ENCODE results near the gene IL1RAP. TPM values are rescaled to one million over a fixed set of nuclear protein-coding genes. Genes with fewer than 3 reads are reported as not detected.

IL1RAP gene
- polyA plus RNA-seq, 4 donors = 0.45 to 11.2 (median 1.1) TPM

DNA sequence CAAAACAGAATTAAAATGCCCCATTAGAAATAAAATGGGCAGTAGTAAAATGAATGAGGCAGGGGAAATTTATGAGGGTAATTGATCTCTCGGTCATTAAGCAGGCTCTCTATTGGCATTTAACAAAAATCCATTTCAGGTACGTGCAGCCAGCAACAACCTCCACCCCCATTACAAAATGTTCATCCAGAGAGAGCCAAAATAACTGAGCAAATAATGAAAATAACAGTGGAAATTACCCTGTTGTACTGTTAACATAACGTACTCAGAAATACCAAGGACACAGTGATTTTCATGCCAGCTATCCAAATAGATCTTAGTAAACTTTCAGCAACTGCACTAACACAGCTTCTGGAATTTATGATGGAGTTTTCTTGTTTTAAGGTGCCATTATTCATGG lies 127.7 kb downstream of the IL1RAP start:
- Histone ChIP-seq H3K4me1 (ENCODE audit: control insufficient read depth in 3 of 3, insufficient read depth in 2 of 3, low read depth in 1 of 3, low read length in 2 of 3) (no peaks in the 10 kb centered on the region), H3K27me3 (ENCODE audit: control insufficient read depth in 3 of 3, insufficient read depth in 3 of 3, low read length in 3 of 3) (no peaks in the 10 kb centered on the region), H3K27ac (ENCODE audit: low read depth in 1 of 3, low read length in 2 of 3) (no peak overlapping the region), H3K4me3 (ENCODE audit: low read depth in 1 of 3, low read length in 3 of 3) (no peak overlapping the region), H3K9me3 (ENCODE audit: control insufficient read depth in 2 of 2, insufficient read depth in 1 of 2, low read depth in 1 of 2, low read length in 1 of 2) (no peaks in the 10 kb centered on the region), H3K36me3 (ENCODE audit: control insufficient read depth in 3 of 3, insufficient read depth in 2 of 3, low read depth in 1 of 3, low read length in 3 of 3) (no peaks in the 10 kb centered on the region)
- WGBS, 3 donors = 82 to 92% (median 85%) methylated on average over 3 of the region's 3 CpGs
- DNase-seq (no peak), FAIRE-seq (no peak)

DNA sequence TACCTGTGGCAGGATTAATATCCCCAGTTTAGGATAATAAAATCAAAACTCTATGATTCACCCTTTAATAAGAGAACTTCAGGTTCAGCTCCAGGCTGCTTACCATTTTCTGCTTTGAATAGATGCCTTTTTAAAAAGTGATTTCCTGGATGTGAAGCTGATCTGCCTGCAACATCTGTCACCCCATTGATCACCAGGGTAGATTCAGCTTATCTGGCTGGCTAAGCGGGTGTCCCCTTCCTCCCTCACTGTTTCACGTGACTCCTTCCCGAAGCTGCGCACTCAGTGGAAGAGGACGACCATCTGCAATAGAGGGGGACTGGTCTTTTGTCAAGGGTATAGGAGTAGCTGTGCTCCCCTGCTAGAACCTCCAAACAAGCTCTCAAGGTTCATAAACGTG lies 128.1 kb downstream of the IL1RAP start:
- Histone ChIP-seq H3K9me3 (ENCODE audit: control insufficient read depth in 2 of 2, insufficient read depth in 1 of 2, low read depth in 1 of 2, low read length in 1 of 2) (no peaks in the 10 kb centered on the region), H3K36me3 (ENCODE audit: control insufficient read depth in 3 of 3, insufficient read depth in 2 of 3, low read depth in 1 of 3, low read length in 3 of 3) (no peaks in the 10 kb centered on the region), H3K27me3 (ENCODE audit: control insufficient read depth in 3 of 3, insufficient read depth in 3 of 3, low read length in 3 of 3) (no peaks in the 10 kb centered on the region), H3K4me3 (ENCODE audit: low read depth in 1 of 3, low read length in 3 of 3) (no peak overlapping the region), H3K4me1 (ENCODE audit: control insufficient read depth in 3 of 3, insufficient read depth in 2 of 3, low read depth in 1 of 3, low read length in 2 of 3) (no peaks in the 10 kb centered on the region), H3K27ac (ENCODE audit: low read depth in 1 of 3, low read length in 2 of 3) (no peak overlapping the region)
- FAIRE-seq = no peak
- DNase-seq = no peak
- WGBS, 3 donors = 77 to 89% (median 87%) methylated on average over 6 of the region's 6 CpGs

DNA sequence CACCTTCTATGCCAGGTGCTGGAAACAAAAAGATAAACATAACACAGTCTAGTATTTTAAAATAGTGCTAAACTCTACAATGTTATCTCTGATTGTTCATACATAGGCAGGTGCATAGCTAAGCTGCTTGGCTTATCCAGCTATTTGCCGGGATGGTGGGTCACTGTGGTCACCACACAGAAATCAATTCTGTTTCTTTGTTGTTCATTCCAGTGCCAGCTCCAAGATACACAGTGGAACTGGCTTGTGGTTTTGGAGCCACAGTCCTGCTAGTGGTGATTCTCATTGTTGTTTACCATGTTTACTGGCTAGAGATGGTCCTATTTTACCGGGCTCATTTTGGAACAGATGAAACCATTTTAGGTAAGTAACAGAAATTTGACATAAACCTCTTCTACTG lies 130.2 kb downstream of the IL1RAP start:
- Histone ChIP-seq H3K27ac (ENCODE audit: low read depth in 1 of 3, low read length in 2 of 3) (no peak overlapping the region), H3K4me1 (ENCODE audit: control insufficient read depth in 3 of 3, insufficient read depth in 2 of 3, low read depth in 1 of 3, low read length in 2 of 3) (no peaks in the 10 kb centered on the region), H3K36me3 (ENCODE audit: control insufficient read depth in 3 of 3, insufficient read depth in 2 of 3, low read depth in 1 of 3, low read length in 3 of 3) (peaks cover 0 to 5% (median 0%) of the 10 kb centered on the region in 3 donors), H3K9me3 (ENCODE audit: control insufficient read depth in 2 of 2, insufficient read depth in 1 of 2, low read depth in 1 of 2, low read length in 1 of 2) (no peaks in the 10 kb centered on the region), H3K4me3 (ENCODE audit: low read depth in 1 of 3, low read length in 3 of 3) (no peak overlapping the region), H3K27me3 (ENCODE audit: control insufficient read depth in 3 of 3, insufficient read depth in 3 of 3, low read length in 3 of 3) (no peaks in the 10 kb centered on the region)
- no peak for DNase-seq
- WGBS, 3 donors = 44 to 71% (median 50%) methylated on average over 2 of the region's 2 CpGs
- FAIRE-seq = no peak

DNA sequence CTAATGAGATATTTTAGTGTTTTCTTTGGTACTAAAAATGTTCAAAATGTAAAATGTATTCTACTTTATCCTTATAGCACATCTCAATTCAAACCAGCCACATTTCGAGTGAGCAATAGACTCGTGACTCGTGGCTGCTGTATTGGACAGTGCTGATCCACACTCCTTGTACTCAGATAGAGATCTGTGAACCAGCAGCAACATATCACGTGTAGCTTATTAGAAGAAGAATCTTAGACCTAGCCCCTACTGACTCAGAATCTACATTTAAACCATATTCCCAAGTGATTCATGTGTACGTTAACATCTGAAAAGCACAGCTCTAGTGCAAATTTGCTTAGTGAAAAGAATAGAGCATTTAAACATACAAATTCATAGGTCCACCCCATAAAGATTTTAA lies 130.9 kb downstream of the IL1RAP start:
- Histone ChIP-seq H3K27me3 (ENCODE audit: control insufficient read depth in 3 of 3, insufficient read depth in 3 of 3, low read length in 3 of 3) (no peaks in the 10 kb centered on the region), H3K27ac (ENCODE audit: low read depth in 1 of 3, low read length in 2 of 3) (no peak overlapping the region), H3K36me3 (ENCODE audit: control insufficient read depth in 3 of 3, insufficient read depth in 2 of 3, low read depth in 1 of 3, low read length in 3 of 3) (peaks cover 0 to 5% (median 0%) of the 10 kb centered on the region in 3 donors), H3K4me1 (ENCODE audit: control insufficient read depth in 3 of 3, insufficient read depth in 2 of 3, low read depth in 1 of 3, low read length in 2 of 3) (no peaks in the 10 kb centered on the region), H3K9me3 (ENCODE audit: control insufficient read depth in 2 of 2, insufficient read depth in 1 of 2, low read depth in 1 of 2, low read length in 1 of 2) (no peaks in the 10 kb centered on the region), H3K4me3 (ENCODE audit: low read depth in 1 of 3, low read length in 3 of 3) (no peak overlapping the region)
- DNase-seq (no peak), FAIRE-seq (no peak)
- WGBS, 3 donors = 85 to 94% (median 86%) methylated on average over 5 of the region's 5 CpGs

DNA sequence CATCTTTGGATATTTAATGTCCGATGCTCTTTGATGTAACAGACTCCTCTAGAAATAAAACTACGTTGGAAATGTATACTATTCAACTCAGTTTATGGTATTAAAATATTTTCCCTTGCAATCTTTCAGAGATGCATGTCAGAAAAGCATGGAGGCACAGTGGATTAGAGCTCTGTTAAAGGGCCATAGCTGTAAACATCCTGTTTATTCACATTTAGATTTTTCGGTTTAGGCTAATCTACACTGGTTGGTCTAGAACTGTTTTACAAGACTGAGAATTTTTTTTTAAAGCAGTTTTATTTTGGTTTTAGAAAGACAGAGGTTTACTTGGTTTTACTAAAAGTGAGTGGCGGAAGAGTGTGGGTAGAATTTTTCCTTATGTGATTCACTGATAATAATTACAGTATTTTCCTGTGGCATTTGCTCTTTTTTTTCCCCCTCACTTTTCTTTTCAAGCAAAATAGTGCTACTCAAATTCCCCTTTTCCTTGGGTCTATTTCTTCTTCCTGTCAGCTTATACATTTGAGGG lies 132.1 kb downstream of the IL1RAP start:
- Histone ChIP-seq H3K4me1 (ENCODE audit: control insufficient read depth in 3 of 3, insufficient read depth in 2 of 3, low read depth in 1 of 3, low read length in 2 of 3) (no peaks in the 10 kb centered on the region), H3K36me3 (ENCODE audit: control insufficient read depth in 3 of 3, insufficient read depth in 2 of 3, low read depth in 1 of 3, low read length in 3 of 3) (peaks cover 0 to 5% (median 0%) of the 10 kb centered on the region in 3 donors), H3K27me3 (ENCODE audit: control insufficient read depth in 3 of 3, insufficient read depth in 3 of 3, low read length in 3 of 3) (no peaks in the 10 kb centered on the region), H3K9me3 (ENCODE audit: control insufficient read depth in 2 of 2, insufficient read depth in 1 of 2, low read depth in 1 of 2, low read length in 1 of 2) (no peaks in the 10 kb centered on the region), H3K27ac (ENCODE audit: low read depth in 1 of 3, low read length in 2 of 3) (no peak overlapping the region), H3K4me3 (ENCODE audit: low read depth in 1 of 3, low read length in 3 of 3) (no peak overlapping the region)
- 75 to 85% (median 83%) methylated on average over 4 of the region's 4 CpGs for WGBS, 3 donors
- no peak for FAIRE-seq
- no peak for DNase-seq

DNA sequence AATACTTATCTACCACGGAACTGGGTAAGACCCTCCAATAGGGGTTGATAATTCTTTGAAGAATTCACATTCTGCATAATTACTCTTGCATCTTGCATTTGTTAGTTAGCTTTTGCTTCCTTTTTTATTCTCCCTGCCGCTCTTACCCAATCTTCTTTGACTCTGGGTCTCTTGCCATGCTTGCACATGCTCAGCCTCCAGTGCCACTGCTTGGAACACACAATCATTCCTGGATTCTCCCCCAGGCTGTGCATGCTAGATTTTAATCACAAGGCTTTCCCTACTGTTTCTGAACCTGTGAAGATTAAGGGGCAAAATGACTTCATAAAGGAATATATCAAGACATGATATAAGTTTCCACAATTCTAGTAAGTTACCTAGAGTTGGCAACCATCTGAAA lies 133.1 kb downstream of the IL1RAP start:
- Histone ChIP-seq H3K27ac (ENCODE audit: low read depth in 1 of 3, low read length in 2 of 3) (no peak overlapping the region), H3K36me3 (ENCODE audit: control insufficient read depth in 3 of 3, insufficient read depth in 2 of 3, low read depth in 1 of 3, low read length in 3 of 3) (peaks cover 0 to 5% (median 0%) of the 10 kb centered on the region in 3 donors), H3K9me3 (ENCODE audit: control insufficient read depth in 2 of 2, insufficient read depth in 1 of 2, low read depth in 1 of 2, low read length in 1 of 2) (no peaks in the 10 kb centered on the region), H3K4me1 (ENCODE audit: control insufficient read depth in 3 of 3, insufficient read depth in 2 of 3, low read depth in 1 of 3, low read length in 2 of 3) (no peaks in the 10 kb centered on the region), H3K27me3 (ENCODE audit: control insufficient read depth in 3 of 3, insufficient read depth in 3 of 3, low read length in 3 of 3) (no peaks in the 10 kb centered on the region), H3K4me3 (ENCODE audit: low read depth in 1 of 3, low read length in 3 of 3) (no peak overlapping the region)
- DNase-seq (no peak), FAIRE-seq (no peak)
- 85 to 91% (median 87%) methylated on average over 2 of the region's 2 CpGs for WGBS, 3 donors

DNA sequence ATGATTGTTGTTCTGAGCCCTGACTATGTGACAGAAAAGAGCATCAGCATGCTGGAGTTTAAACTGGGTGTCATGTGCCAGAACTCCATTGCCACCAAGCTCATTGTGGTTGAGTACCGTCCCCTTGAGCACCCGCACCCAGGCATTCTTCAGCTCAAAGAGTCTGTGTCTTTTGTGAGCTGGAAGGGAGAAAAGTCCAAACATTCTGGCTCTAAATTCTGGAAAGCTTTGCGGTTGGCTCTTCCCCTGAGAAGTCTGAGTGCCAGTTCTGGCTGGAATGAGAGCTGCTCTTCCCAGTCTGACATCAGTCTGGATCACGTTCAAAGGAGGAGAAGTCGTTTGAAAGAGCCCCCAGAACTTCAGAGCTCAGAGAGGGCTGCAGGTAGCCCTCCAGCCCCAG lies 142.0 kb downstream of the IL1RAP start:
- H3K27me3 ChIP-seq (ENCODE audit: control insufficient read depth in 3 of 3, insufficient read depth in 3 of 3, low read length in 3 of 3) = no peaks in the 10 kb centered on the region
- no peaks in the 10 kb centered on the region for H3K9me3 ChIP-seq (ENCODE audit: control insufficient read depth in 2 of 2, insufficient read depth in 1 of 2, low read depth in 1 of 2, low read length in 1 of 2)
- no peaks in the 10 kb centered on the region for H3K4me1 ChIP-seq (ENCODE audit: control insufficient read depth in 3 of 3, insufficient read depth in 2 of 3, low read depth in 1 of 3, low read length in 2 of 3)
- no peak overlapping the region for H3K27ac ChIP-seq (ENCODE audit: low read depth in 1 of 3, low read length in 2 of 3)
- DNase-seq (no peak), FAIRE-seq (no peak)
- WGBS, 3 donors = 75 to 88% (median 88%) methylated on average over 5 of the region's 5 CpGs
- no peaks in the 10 kb centered on the region for H3K36me3 ChIP-seq (ENCODE audit: control insufficient read depth in 3 of 3, insufficient read depth in 2 of 3, low read depth in 1 of 3, low read length in 3 of 3)
- no peak overlapping the region for H3K4me3 ChIP-seq (ENCODE audit: low read depth in 1 of 3, low read length in 3 of 3)

DNA sequence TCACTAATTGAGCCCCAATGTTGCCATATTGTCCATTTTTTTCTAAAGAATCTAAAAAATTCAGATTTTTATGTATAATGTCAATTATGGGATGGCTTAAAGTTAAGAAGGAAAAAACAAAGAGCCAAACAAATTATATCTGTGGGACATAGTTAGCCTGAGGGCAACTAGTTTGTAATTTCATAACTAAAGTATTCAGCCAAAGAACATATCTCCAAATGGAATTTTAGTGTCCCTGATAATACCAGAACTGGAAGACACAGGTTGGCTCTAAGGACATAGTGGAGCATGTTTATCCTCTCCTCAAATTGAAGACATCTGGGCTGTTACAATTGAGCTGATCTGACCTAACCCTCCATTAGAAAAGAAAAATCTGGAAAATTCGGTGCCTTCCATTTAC lies 144.2 kb downstream of the IL1RAP start:
- no peak for FAIRE-seq
- 75 to 92% (median 80%) methylated on average over 1 of the region's 1 CpG for WGBS, 3 donors
- Histone ChIP-seq H3K4me3 (ENCODE audit: low read depth in 1 of 3, low read length in 3 of 3) (no peak overlapping the region), H3K9me3 (ENCODE audit: control insufficient read depth in 2 of 2, insufficient read depth in 1 of 2, low read depth in 1 of 2, low read length in 1 of 2) (no peaks in the 10 kb centered on the region), H3K27me3 (ENCODE audit: control insufficient read depth in 3 of 3, insufficient read depth in 3 of 3, low read length in 3 of 3) (no peaks in the 10 kb centered on the region), H3K36me3 (ENCODE audit: control insufficient read depth in 3 of 3, insufficient read depth in 2 of 3, low read depth in 1 of 3, low read length in 3 of 3) (no peaks in the 10 kb centered on the region), H3K4me1 (ENCODE audit: control insufficient read depth in 3 of 3, insufficient read depth in 2 of 3, low read depth in 1 of 3, low read length in 2 of 3) (no peaks in the 10 kb centered on the region), H3K27ac (ENCODE audit: low read depth in 1 of 3, low read length in 2 of 3) (no peak overlapping the region)
- DNase-seq = no peak

DNA sequence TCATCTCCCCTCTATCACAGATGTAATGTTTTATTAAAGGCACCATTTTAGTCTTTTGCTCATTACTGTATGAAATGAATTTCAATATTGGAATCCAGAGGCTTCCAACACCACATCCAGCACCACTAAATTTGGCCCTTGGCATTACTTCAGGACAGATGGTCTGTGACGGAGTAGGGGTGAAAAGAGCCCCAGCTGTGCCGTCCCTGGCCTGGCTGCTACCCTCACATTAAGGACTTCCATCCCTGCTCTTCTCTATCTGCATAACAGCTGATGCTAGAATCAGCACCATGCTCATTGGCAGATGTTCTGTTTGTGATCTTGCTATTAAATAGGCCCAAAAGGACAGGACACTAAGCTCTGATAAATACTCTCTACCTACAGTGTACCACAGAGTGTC lies 152.9 kb downstream of the IL1RAP start:
- Histone ChIP-seq H3K4me3 (ENCODE audit: low read depth in 1 of 3, low read length in 3 of 3) (no peak overlapping the region), H3K27me3 (ENCODE audit: control insufficient read depth in 3 of 3, insufficient read depth in 3 of 3, low read length in 3 of 3) (no peaks in the 10 kb centered on the region), H3K4me1 (ENCODE audit: control insufficient read depth in 3 of 3, insufficient read depth in 2 of 3, low read depth in 1 of 3, low read length in 2 of 3) (no peaks in the 10 kb centered on the region), H3K36me3 (ENCODE audit: control insufficient read depth in 3 of 3, insufficient read depth in 2 of 3, low read depth in 1 of 3, low read length in 3 of 3) (no peaks in the 10 kb centered on the region), H3K27ac (ENCODE audit: low read depth in 1 of 3, low read length in 2 of 3) (no peak overlapping the region), H3K9me3 (ENCODE audit: control insufficient read depth in 2 of 2, insufficient read depth in 1 of 2, low read depth in 1 of 2, low read length in 1 of 2) (no peaks in the 10 kb centered on the region)
- WGBS, 3 donors = 72 to 86% (median 78%) methylated on average over 2 of the region's 2 CpGs
- FAIRE-seq (no peak), DNase-seq (no peak)

Data from small intestine (tissue), 7 donors.